Measurements from ENCODE around the gene LRRC56.
A peak's percentile ranks its signal among the peaks of the same experiment; 100 is the strongest.

The LRRC56 gene

DNA sequence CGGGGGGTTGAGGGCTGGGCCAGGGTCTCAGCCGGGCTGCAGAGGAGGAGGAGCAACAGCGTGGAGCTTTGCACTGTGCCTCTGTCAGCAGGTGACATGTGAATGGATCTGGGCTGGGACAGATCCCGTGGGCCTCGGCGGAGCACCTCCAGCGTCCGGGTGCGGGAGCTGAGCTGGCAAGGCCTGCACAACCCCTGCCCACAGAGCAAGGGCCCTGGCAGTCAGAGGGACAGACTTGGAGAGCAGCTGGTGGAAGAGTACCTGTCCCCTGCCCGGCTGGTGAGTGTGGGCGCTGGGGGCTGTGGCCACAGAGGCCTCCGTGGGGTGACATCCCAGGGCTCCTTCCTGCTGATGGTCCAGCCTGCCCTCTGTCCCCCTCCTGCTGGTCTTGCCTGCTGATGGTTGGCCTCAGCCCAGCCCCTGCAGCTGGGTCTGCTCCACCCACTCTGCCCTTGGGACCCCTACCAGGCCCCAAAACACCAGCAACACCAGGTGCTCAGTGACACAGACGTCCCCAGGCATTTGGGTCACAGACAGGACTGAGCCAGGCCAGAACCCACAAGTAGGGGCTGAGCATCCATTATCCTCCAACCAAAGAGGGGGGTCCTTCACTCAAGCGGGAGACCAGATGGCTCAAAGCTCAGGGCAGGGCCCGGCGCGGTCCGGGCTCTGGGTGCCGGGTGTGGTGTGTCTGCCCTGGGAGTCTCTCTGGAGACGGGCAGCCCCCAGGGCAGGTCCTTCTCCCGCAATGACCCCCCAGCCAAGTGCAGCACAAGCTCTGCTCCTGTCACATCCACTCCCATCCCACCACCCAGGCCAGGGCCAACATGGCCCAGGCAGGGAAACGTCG is 3.5 kb downstream of the LRRC56 start:
- DNase-seq (ENCODE audit: low read depth in 2 of 2) = no peak

DNA sequence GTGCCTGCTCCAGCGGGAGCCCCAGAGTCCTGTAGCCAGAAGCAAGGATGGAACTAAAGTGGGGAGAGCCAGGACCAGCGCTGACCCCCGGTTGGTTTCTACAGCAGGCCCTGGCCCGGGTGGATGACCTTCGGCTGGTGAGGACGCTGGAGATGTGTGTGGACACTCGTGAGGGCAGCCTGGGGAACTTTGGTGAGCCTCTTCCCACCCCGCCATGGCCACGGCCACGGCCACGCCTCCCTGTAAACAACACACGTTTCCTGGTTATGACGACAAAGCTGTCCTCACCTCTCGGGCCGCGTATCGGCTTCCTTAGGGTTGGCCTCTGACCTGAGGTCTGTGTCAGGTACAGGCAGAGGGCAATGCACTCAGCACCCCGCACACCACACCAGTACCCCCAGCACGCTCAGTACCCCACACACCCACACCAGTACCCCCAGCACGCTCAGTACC is 4.1 kb downstream of the LRRC56 start:
- DNase-seq (ENCODE audit: low read depth in 2 of 2) = no peak

DNA sequence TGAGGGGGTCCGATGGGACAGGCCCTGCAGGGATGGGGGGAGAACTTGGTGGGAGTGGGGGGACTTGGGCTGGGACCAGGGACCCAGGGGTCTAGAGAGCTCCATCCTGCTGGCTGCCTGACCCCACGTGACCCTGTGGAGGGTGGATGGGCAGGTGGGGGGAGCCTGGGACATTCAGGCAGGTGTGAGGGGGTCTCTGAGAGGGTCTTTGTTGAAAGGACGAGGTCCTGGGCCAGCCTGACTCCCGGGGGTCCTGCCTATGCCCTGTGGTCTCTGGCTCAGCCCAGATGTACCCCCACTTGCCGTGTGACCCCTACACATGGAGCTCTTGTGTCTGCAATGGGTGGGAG is 7.5 kb downstream of the LRRC56 start:
- no peak for DNase-seq (ENCODE audit: low read depth in 2 of 2)

DNA sequence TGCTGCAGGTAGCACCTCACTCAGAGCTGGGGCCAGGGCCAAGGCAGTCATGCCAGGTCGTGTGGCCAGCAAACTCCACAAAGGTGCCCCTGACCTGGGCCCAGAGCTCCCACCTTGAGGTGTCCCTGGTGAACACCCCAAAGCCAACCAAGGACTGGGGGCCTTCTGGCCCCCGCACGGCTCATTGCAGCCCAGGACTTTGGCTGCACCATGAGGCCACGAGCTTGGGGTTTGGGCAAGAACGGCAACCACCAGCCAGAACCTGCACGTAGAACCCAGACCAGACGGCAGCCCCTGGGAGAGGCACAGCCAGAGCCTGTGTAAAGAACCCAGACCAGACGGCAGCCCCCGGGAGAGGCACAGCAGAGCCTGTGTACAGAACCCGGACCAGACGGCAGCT is 7.8 kb downstream of the LRRC56 start:
- DNase-seq (ENCODE audit: low read depth in 2 of 2) = no peak

DNA sequence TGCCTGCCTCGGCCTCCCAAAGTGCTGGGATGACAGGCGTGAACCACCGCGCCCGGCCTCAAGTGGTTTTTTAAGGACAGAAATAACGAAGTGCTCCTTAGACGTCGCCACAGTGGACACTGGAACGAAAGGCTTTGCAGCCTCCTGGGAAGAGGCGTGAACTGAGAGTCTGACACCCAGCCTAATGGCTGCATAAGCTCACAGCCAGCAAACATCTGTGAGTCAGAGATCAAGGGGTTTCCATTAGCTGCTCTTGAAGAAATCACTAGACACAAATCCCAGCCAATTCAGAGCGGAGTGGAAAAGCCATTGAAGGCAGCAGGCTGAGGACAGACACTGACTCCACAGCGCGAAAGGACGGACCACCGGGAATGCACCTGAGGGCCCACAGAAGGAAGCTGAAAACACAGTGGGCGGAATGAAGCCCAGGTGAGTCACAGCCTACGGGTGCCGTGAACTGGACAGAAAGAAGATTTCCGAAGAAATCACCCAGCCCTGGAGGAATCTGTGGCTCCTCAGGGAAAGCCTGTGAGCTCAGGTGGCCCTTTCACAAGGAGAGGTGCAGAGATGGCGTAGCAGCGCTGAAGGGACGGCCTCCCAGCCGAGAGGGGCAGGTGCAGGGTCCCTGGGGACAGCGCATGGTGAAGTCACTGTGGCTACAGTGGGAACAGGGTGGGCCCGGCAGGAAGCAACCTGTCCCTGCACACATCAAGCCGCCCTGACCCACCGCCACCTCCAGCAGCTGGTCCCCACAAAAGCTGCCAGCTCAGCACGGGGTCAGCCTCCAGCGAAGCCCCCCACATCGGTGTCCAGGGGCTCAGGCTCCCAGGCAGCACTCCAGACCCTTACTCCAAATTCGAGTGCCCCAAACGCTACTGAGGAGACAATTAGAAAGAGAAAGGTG is 11.6 kb downstream of the LRRC56 start:
- DNase-seq (ENCODE audit: low read depth in 2 of 2) = no peak

DNA sequence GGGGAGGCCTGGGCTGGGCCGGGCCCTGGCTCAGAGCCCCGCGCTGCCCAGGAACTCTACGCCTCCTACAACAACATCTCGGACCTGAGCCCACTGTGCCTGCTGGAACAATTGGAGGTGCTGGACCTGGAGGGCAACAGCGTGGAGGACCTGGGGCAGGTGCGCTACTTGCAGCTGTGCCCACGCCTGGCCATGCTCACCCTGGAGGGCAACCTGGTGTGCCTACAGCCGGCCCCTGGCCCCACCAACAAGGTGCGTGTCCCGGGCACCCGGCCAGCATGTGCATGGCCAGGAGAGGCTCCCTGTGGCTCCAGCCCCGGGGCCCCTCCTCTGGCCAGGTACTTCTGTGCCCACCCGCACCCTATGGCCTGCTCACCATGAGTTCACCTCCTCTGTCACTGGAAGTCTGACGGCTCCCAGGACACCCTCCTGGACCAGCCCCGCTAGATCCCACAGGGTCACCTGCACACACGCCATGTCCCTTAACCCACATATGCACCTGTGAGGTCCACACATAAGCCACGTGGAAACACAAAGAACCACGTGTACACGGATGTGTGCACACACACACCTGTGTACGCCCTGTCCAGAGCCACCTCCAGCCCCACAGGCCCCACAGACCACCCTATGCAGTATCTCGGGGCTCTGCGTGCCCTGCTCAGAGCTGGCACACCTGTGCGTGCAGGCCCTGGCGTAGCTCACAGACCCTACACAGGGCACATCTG is 12.9 kb downstream of the LRRC56 start:
- no peak for DNase-seq (ENCODE audit: low read depth in 2 of 2)

DNA sequence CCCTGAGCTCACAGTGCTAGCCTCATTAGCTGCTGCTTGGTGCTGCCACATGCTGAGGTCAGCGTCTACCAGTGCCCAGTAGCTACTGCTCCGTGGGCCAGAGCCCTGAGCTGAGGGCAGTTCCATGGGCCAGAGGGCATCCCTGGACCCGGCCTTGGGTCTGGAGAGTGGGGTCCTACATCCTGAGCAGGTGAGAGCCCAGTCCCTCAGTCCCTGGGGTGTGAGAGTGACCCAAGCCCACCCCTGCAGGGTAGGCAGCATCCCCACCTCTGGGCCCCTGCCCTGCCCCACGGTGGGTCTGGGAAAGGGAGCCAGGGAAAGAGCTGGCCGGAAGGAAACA is 13.4 kb downstream of the LRRC56 start:
- DNase-seq (ENCODE audit: low read depth in 2 of 2) = no peak

DNA sequence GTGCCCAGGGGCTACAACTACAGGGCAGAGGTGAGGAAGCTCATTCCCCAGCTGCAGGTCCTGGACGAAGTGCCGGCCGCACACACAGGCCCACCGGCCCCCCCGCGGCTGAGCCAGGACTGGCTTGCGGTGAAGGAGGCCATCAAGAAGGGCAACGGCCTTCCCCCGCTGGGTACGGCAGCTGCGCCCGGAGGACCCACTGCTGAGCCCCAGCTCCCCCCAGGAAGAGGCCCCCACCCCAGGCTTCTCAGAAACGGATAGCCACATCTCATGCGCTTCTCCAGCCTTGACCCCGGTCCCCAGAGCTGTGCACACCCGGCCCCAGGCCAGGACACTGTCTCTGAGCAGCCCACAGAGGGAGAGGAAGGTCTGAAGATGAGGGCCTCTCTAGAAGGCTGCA is 13.8 kb downstream of the LRRC56 start:
- no peak for DNase-seq (ENCODE audit: low read depth in 2 of 2)

DNA sequence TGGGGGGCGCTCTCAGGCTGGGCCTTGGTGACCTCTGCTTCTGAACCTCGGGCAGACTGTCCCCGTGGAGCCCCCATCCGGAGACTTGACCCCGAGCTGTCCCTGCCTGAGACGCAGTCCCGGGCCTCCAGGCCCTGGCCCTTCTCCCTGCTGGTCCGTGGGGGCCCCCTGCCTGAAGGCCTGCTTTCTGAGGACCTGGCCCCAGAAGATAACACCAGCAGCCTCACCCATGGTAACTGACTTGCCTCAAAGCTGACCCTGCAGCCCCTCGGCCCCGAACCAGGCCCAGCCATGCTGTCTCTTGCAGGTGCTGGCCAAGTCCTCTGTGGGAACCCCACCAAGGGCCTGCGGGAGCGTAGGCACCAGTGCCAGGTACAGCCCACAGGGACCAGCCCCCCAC is 14.3 kb downstream of the LRRC56 start:
- DNase-seq (ENCODE audit: low read depth in 2 of 2) = no peak

DNA sequence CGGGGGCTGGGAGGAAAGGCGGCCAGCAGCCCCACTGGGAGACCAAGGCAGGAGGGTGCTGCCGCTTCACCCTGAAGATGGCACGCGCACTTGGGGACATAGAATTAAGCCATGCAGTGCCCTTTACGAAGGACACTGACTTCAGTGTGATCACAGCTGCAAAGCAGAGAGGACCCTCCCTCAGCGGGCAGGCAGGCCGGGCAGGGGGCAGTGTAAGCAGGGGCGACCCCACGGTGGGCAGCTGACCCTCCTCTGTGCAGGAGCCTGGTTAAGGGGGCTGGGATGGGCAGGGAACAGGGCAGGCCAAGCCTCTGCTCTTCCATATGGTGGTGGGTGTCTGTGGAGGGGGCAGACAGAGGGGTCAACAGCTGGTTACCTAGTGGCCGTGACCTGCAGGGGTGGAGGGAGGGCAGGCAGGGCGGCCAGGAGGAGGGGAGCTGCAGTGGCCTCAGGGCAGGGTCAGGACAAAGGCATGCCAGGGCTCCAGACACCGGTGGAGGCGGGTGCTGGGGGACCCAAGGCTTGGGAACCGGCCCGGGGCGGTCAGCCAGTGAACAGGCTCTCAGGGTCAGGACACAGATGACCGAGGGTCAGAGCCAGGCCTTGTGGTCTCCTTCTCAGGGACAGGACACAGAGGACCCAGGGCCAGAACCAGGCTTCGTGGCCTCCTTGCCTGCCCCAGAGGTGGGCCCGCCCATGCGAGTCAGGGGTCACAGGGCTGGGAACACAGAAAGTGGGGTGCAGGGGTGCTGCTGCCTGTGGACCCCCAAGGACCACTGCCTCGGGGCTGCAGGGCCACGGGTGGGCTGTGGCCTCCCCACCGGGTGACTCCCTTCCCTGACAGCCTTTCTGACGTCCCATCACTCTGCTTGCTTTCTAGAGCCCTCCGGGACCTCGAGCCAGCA is 16.0 kb downstream of the LRRC56 start:
- DNase-seq (ENCODE audit: low read depth in 2 of 2) = no peak

DNA sequence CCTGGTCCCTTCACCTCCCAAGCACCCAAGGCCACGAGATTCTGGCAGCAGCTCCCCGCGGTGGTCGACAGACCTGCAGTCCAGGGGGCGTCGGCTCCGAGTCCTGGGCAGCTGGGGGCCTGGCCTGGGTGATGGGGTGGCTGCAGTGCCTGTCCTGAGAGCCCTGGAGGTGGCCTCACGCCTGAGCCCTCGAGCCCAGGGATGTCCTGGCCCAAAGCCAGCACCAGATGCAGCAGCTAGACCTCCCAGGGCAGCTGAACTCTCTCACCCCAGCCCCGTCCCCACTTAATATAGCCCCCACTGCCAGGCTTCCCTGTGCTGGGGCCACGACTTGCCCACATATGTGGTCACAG is 16.6 kb downstream of the LRRC56 start:
- DNase-seq (ENCODE audit: low read depth in 2 of 2) = no peak

DNA sequence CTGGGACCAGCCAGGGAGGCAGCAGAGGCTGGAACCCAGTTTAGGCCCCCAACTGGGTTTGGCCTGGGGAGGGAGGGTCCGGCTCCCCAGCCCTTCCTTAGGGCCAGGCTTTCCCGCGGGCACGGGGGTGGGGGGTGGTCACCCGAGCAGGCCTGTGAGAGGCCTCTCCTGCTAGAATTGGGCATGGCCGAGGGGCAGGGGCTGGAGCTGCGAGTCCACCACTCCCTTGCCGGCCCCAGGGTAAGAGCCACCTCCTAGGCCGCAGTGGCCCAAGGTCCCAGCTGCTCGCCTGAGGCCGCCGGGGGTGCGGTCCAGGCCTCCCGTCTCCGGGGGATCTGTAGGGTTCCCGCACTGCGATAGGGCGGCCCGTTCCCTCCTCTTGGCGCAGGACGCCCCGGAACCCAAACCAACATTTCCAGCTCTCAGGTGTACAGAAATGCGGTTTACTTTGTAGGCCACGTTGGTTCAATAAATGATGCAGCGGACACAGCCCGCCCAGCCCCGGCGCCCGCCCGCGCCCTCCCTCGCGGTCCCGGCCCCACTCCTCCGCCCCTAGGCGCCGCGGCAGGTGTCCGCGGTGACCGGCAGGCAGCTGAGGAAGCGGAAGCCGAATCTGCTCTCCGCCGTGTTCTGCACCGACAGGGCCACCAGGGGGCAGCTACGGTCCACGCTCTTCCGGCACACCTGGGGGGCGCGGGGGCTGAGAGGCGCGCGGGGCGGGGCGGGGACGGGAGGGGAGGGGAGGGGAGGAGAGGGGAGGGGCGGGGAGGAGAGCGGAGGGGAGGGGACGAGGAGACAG is 17.3 kb downstream of the LRRC56 start:
- peak in 1 of 2 donors; percentile 66 for DNase-seq (ENCODE audit: low read depth in 2 of 2)

DNA sequence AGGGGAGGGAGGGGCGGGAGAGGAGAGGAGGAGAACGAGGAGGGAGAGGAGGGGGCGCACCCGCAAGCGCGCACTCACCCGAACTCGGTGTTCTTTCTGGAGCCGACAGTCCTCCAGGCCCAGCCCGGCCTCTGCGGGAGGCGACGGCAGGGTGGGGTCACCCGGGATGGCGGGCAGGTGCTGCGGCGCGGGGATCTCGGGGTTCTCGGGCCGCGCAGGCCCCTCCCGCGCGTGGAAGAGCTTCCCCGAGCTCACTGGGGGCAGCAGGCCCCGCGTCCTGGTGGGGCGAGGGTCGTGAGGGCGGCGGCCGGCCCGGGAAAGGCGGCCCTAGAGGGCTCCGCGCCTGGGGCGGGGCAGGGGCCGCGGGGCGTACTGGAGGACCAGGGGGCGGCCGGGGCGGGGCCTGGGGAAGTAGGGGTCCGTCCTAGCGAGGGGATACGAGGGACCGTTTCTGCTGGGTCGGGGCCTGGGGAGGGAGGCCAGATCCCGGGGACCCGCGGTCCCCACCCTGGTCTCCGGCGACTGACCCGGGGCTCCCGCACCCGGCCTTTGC is 18.0 kb downstream of the LRRC56 start:
- DNase-seq (ENCODE audit: low read depth in 2 of 2) = no peak

DNA sequence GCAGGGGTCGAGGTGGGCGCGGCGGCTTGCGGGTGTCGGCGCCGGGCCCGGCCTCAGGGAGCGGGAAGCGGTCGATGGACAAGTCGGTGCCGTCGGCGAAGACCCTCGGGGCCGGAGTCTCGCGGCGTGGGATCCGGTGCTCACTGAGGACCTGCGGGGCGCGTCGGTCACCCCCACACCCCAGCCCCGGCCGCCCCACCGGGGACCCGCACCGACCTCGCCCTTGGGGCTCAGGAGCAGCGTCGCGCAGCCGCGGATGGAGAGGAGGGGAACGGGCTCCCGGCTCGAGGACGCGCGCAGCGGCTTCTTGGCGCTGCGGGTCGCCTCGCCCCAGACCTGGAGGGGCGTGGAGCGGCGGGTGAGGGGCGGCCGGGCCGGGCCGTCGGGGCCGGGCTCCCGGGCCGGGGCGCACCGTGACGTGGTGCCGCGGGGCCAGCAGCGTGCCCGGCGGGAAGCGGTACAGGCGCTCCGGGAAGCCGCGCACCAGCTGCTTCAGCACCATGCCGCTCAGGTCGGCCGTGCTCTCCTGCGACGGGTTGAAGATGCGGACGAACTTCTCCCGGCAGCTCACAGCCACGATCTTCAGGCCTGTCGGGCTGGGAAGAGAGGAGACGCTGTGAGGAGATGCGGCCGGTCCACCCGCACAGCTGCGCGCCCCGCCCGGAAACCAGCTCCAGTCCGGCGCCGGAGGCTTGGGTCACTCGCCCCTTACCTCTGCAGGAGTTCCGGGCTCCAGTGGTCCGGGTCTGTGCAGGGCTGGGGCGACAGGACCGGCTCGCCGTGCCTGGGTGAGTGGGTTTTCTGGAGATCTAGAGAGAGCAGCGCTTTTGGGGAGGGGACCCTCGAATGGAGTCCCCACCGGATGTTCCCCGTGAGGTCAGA is 18.7 kb downstream of the LRRC56 start:
- DNase-seq (ENCODE audit: low read depth in 2 of 2) = no peak

DNA sequence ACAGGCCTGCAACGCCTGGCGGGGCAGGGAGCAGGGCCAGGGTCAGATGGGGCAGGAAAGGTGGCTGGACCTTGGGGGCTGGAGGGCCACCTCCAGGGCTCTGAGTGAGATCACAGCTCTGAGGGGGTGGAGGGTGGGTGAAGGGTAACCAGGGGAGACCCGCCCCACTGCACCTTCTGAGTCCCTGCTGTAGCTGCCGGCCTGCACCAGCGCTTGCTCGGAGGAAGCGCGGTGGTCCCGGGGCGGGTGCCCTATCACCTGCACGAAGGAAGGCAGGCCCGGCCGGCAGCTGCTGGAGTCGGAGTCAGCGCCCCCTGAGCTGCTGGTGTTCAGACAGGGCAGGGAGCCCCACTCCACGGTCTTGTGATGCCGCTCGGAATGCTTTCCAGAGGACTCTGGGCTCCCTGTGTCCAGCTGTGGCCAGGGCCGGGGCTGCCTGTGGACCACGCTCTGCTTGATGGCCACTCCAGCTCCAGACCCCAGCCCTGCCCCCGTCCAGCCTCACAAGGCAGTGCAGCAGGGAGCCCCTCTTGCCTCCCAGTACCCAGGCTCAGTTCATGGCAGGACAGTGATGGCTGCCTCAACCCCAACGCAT is 19.4 kb downstream of the LRRC56 start:
- no peak for DNase-seq (ENCODE audit: low read depth in 2 of 2)

DNA sequence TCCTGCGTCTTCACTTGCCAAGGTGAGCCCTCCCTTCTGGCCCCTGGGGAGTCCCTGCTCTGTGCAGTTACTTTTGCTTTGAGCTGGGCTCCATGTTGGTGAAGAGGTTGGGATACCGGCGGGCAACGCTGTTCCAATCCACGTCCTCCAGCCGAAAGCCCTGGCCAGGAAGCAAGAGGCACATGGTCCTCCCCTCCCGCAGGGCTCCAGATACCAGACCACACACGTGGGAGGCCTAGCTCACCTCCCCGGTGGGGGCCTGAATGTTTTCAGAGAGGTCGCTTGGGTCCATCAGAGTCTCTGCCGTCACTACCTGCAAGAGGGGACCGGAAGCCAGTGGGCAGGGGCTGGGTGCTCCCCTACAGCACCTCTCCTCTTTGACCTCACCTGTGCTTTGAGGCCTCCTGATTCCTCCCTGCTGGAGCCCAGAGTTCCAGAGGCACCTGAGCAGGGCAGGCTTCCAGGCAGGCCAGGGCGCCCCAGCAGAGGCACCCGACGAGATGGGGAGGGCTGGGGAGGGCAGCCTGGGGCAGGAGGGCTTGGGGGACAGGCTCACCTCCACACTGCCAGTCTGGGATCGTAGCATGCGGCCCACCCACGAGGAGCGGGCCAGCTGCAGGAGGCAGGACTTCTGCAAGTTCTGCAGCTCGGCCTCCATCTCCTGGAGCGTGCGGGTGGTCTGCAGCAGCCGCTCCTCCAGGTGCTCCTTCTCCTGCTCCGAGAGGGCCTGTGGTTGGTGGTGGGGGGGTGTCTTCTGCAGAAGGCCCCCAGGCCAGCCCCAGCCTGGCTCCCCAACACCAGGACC is 20.2 kb downstream of the LRRC56 start:
- DNase-seq (ENCODE audit: low read depth in 2 of 2) = no peak

DNA sequence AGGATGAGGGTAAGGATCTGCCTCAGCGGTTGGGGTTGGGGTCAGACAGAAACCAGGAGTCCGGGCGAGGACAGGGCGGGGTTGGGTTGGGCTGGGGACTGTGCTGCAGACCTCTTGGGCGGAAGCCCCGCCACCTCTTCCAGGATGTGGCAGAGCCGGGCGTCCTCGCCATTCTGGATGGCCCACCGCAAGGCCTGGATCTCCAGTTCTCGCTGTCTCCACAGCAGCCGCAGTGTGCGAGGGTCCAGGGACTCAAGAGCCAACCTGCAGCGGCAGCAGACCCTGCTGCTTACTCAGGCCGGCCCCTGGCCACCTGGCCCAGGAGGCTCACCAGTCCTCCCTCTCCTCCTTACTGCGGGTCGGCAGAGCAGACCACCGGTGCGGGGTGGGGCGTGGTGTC is 21.2 kb downstream of the LRRC56 start:
- no peak for DNase-seq (ENCODE audit: low read depth in 2 of 2)

DNA sequence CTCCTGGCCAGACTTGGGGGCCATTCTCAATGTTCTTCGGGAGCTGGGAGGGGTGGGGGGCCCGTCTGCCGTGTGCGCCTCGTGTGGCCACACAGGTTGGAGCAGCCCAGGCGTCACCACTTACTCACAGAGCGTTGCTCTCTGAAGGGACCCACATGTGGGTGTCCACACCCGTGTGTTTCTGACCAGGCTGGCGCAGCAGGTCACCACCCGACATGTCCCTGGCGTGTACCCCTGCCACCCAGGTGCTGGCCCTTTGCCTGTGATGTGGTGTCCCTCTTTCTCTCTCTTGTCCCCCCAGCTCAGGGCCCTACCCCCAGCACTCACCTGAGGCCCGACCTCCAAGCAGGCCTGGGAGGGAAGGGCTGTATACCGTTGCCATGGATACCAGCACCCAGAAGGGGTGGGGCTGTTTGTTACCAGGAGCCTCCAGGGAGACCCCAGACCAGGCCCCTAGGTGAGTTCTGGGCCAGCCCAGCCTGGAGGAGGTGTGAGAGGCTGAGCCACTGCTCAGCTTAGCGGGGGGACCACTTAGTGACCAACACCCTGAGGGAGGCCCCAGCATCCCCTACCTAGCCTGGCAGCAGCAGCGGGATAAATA is 21.8 kb downstream of the LRRC56 start:
- DNase-seq (ENCODE audit: low read depth in 2 of 2) = no peak

Measured in stimulated activated CD8-positive, alpha-beta memory T cell treated with anti-CD3 and anti-CD28 coated beads, Interleukin-2, amount 100 ng/mL, for 1 hour (primary cell).